Heart left ventricle (tissue), 13 donors: ENCODE measurements around the gene RHBDD2.

ENCODE experiments used
- POLR2A ChIP-seq, 2 donors: fragments of 450-650 bp; IDR thresholded peaks; one replicate each; pipeline ENCODE4 v1.6.1; 2017; ENCODE audit warnings: antibody characterized with exemption in 2 of 2, mild to moderate bottlenecking in 2 of 2, moderate library complexity in 2 of 2
- TF ChIP-seq, protein P1 (sequence below), 12 donors: fragments of 200-600 bp; sonication (generic) in 4 of 12; IDR thresholded peaks; one replicate each; pipeline versions ENCODE4 v1.5.0 to v1.8.0; 2018 to 2022; ENCODE audit warnings: antibody characterized with exemption in 12 of 12, mild to moderate bottlenecking in 5 of 12
- donor health status: ischemic (EF 13 %, LVEDD 7.1; RV severe dilation, severe dysfunction).
- donor health status: DM: no; HTN: yes; CAD: no.
- donor health status: DM: no; HTN: no; CAD: no.
- donor health status: ischemic (EF 25% LVEDD 6.9; RV normal size, moderate dysfunction).
- donor health status: ischemic (EF 25% LVEDD 5.7; RV mildly dilated, moderate dysfunction).
- donor health status: ischemic (EF 35%, LVEDD 5.7; RV mildly dilated, moderate dysfunction).
- donor health status: nonischemic (EF 11% LVEDD 7.7; RV severe dilation, severe dysfunction).
- donor health status: DM: yes; HTN: yes; CAD: no.
- donor health status: PGD.
- donor health status: ischemic (EF 29% LVEDD 5.4; RV normal size, mild dysfunction).
- donor health status: nonischemic (EF 23%, LVEDD 6.1; RV moderate dilation, normal function).

DNA sequence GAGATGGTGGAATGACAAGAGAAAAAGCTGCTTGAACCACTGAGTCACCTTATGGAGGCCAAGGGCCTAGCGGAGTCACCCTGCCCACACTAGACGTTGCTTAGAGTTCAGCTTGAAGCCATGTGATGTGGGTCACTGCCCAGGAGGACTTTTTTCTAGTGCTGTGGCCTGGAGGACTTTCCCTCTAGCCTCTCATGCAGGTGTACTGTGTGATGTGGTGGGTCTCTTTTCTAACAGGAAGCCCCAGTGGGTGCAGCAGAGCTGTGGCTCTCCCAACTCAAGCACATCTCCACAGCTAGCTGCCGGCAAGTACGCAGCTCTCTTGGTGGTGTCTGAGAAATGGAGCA lies 49.7 kb downstream of the RHBDD2 start:
- no peak for TF ChIP-seq POLR2A (IDR thresholded peaks at IDR 0.05)
- TF ChIP-seq, protein P1, sequence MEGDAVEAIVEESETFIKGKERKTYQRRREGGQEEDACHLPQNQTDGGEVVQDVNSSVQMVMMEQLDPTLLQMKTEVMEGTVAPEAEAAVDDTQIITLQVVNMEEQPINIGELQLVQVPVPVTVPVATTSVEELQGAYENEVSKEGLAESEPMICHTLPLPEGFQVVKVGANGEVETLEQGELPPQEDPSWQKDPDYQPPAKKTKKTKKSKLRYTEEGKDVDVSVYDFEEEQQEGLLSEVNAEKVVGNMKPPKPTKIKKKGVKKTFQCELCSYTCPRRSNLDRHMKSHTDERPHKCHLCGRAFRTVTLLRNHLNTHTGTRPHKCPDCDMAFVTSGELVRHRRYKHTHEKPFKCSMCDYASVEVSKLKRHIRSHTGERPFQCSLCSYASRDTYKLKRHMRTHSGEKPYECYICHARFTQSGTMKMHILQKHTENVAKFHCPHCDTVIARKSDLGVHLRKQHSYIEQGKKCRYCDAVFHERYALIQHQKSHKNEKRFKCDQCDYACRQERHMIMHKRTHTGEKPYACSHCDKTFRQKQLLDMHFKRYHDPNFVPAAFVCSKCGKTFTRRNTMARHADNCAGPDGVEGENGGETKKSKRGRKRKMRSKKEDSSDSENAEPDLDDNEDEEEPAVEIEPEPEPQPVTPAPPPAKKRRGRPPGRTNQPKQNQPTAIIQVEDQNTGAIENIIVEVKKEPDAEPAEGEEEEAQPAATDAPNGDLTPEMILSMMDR (IDR thresholded peaks at IDR 0.05) = no peak
